OCI-LY3 (cell line): ENCODE results near the gene SUSD4.

ENCODE experiments used
- H2AFZ ChIP-seq: fragments of 200-600, 300-600 bp; shearing (Covaris generic); 2 replicates; pipeline ENCODE4 v1.6.0; 2014; ENCODE audit warnings: antibody characterized with exemption, low read depth, low read length
- H3K27ac ChIP-seq: fragments of 200-600, 300-600 bp; sonication (generic); 2 replicates; pipeline ENCODE4 v1.5.1; 2014; ENCODE audit warnings: mild to moderate bottlenecking, low read length, moderate library complexity, mixed read lengths
- H3K27me3 ChIP-seq: fragments of 200-600, 300-600 bp; sonication (generic); 2 replicates; pipeline ENCODE4 v1.6.1; 2014; ENCODE audit warnings: low read depth, low read length, mixed read lengths
- H3K36me3 ChIP-seq: fragments of 200-600, 300-600 bp; sonication (generic); replicated peaks from 2 replicates; pipeline ENCODE3; 2014; ENCODE audit warnings: low read depth, low read length, mixed read lengths
- H3K4me1 ChIP-seq: fragments of 300-600, 200-600 bp; sonication (generic); 2 replicates; pipeline ENCODE4 v1.6.1; 2014; ENCODE audit warnings: low read length, mixed read lengths
- H3K4me2 ChIP-seq: fragments of 200-600, 300-600 bp; sonication (generic); 2 replicates; pipeline ENCODE4 v1.6.1; 2014; ENCODE audit warnings: low read length, mixed read lengths
- H3K4me3 ChIP-seq: fragments of 300-600, 200-600 bp; sonication (generic); 2 replicates; pipeline ENCODE4 v1.5.1; 2014; ENCODE audit warnings: antibody characterized with exemption, mild to moderate bottlenecking, low read length, moderate library complexity
- H3K79me2 ChIP-seq: fragments of 300-600, 200-600 bp; shearing (Covaris generic); 2 replicates; pipeline ENCODE4 v1.6.1; 2014; ENCODE audit warnings: mild to moderate bottlenecking, low read length, mixed read lengths
- H3K9ac ChIP-seq: fragments of 300-600, 200-600 bp; shearing (Covaris generic); 2 replicates; pipeline ENCODE4 v1.6.0; 2014; ENCODE audit warnings: mild to moderate bottlenecking, low read length, moderate library complexity
- H3K9me3 ChIP-seq: fragments of 200-600, 300-600 bp; shearing (Covaris generic); 2 replicates; pipeline ENCODE4 v1.6.1; 2014; ENCODE audit warnings: low read length, mixed read lengths; ENCODE audit not compliant: insufficient read depth
- H4K20me1 ChIP-seq: fragments of 200-600, 300-600 bp; sonication (generic); 2 replicates; pipeline ENCODE4 v1.6.1; 2016; ENCODE audit warnings: low read length, mixed read lengths; ENCODE audit not compliant: insufficient read depth
- EZH2phosphoT487 ChIP-seq: fragments of 200-600 bp; shearing (Covaris generic); IDR thresholded peaks from 2 replicates; pipeline ENCODE4 v1.6.1; 2018; ENCODE audit warnings: antibody characterized with exemption, mixed run types, low read depth
- TF ChIP-seq, protein P1 (sequence below): fragments of 200-600, 300-600 bp; sonication (generic); IDR thresholded peaks from 2 replicates; pipeline ENCODE4 v1.5.1; 2014; ENCODE audit warnings: antibody characterized with exemption, low read length, low read depth

The SUSD4 gene

DNA sequence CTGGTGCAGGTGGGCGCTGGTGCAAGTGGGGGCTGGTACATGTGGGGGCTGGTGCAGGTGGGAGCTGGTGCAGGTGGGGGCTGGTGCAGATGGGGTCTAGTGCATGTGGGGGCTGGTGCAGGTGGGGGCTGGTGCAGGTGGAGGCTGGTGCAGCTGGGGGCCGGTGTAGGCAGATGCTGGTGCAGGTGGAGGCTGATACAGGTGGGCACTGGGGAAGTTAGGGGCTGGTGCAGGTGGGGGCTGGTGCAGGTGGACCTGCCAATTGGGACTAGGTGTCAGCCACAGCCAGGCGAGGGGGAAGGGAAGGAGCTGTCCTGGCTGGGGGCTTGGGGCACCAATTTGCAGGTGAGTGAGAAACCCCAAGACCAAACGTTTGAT is 174.5 kb downstream of the SUSD4 start:
- H3K36me3 ChIP-seq = no peaks in the 10 kb centered on the region
- H4K20me1 ChIP-seq = no peaks in the 10 kb centered on the region
- H2AFZ ChIP-seq = no peak overlapping the region
- no peak overlapping the region for H3K4me2 ChIP-seq
- peaks cover 35% of the 10 kb centered on the region for H3K27me3 ChIP-seq
- H3K79me2 ChIP-seq = no peaks in the 10 kb centered on the region
- H3K4me3 ChIP-seq = no peak overlapping the region
- no peak overlapping the region for H3K9ac ChIP-seq
- H3K9me3 ChIP-seq = no peaks in the 10 kb centered on the region
- 0 out of 2 replicates have a peak, but pooled peaks cover 3% of the 10 kb centered on the region for H3K4me1 ChIP-seq
- TF ChIP-seq, protein P1, sequence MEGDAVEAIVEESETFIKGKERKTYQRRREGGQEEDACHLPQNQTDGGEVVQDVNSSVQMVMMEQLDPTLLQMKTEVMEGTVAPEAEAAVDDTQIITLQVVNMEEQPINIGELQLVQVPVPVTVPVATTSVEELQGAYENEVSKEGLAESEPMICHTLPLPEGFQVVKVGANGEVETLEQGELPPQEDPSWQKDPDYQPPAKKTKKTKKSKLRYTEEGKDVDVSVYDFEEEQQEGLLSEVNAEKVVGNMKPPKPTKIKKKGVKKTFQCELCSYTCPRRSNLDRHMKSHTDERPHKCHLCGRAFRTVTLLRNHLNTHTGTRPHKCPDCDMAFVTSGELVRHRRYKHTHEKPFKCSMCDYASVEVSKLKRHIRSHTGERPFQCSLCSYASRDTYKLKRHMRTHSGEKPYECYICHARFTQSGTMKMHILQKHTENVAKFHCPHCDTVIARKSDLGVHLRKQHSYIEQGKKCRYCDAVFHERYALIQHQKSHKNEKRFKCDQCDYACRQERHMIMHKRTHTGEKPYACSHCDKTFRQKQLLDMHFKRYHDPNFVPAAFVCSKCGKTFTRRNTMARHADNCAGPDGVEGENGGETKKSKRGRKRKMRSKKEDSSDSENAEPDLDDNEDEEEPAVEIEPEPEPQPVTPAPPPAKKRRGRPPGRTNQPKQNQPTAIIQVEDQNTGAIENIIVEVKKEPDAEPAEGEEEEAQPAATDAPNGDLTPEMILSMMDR = no peak
- TF ChIP-seq EZH2phosphoT487 = no peak
- no peak overlapping the region for H3K27ac ChIP-seq

DNA sequence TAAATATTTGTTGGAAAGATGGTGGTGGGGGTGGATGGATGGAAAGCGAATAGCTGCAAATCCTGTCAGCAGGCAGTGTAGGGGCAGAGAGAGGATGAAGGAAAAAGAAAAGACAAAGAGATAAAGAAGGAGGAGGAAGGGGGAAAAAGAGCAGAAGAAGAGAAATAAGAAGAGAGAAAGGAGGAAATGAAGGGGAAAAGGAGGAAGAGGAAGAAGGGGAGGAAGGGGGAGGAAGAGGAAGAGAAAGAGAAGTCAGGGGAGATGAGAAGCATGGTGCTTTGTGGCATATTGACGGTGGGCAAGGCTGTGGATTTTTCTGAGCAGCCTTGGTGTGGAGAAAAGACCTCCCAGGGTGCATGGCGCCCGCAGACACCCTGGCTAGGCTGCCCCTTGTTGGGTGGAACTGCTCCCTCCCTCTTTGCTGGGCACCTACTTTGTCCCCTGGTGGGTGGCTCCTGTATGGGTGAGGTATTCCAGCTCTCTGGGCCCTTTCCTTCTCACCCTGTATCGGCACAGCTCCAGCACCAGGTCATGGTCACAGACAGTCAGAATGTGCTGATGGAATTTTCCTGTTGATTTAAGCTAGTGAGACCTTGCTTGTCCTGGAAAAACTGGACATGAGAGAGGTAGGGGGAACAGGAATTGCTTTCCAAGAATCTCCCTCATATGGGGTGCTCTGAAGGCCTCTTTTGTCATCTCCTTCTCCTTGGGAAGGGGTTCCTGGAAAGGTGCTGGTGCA is 175.2 kb downstream of the SUSD4 start:
- peaks cover 31% of the 10 kb centered on the region for H3K27me3 ChIP-seq
- TF ChIP-seq, protein P1 = no peak
- TF ChIP-seq EZH2phosphoT487 = no peak
- no peak overlapping the region for H3K4me3 ChIP-seq
- no peak overlapping the region for H3K9ac ChIP-seq
- no peaks in the 10 kb centered on the region for H4K20me1 ChIP-seq
- no peaks in the 10 kb centered on the region for H3K79me2 ChIP-seq
- H3K4me1 ChIP-seq = 0 out of 2 replicates have a peak, but pooled peaks cover 3% of the 10 kb centered on the region
- H3K4me2 ChIP-seq = no peak overlapping the region
- H3K9me3 ChIP-seq = no peaks in the 10 kb centered on the region
- H2AFZ ChIP-seq = no peak overlapping the region
- H3K27ac ChIP-seq = no peak overlapping the region
- H3K36me3 ChIP-seq = no peaks in the 10 kb centered on the region

GRCh38 chr1:223186800-223187199 is 177.2 kb downstream of the SUSD4 start:
- no peak overlapping the region for H3K4me3 ChIP-seq

GRCh38 chr1:223183268-223183862 is 180.6 kb downstream of the SUSD4 start:
- H3K4me3 ChIP-seq = no peak overlapping the region
- no peak overlapping the region for H2AFZ ChIP-seq
- no peak overlapping the region for H3K27ac ChIP-seq
- no peak overlapping the region for H3K4me2 ChIP-seq
- H3K79me2 ChIP-seq = no peaks in the 10 kb centered on the region
- no peak for TF ChIP-seq EZH2phosphoT487
- TF ChIP-seq, protein P1 = no peak
- peaks cover 72% of the 10 kb centered on the region for H3K27me3 ChIP-seq
- no peaks in the 10 kb centered on the region for H3K36me3 ChIP-seq
- no peaks in the 10 kb centered on the region for H3K4me1 ChIP-seq
- H3K9me3 ChIP-seq = no peaks in the 10 kb centered on the region
- no peak overlapping the region for H3K9ac ChIP-seq
- H4K20me1 ChIP-seq = no peaks in the 10 kb centered on the region

More at GRCh38 chr1:223186800-223187199, 177.2 kb downstream of the SUSD4 start:
- H2AFZ ChIP-seq = no peak overlapping the region
- 0 out of 2 replicates have a peak, but pooled peaks cover 3% of the 10 kb centered on the region for H3K4me1 ChIP-seq
- H3K9ac ChIP-seq = no peak overlapping the region
- H3K36me3 ChIP-seq = no peaks in the 10 kb centered on the region
- H4K20me1 ChIP-seq = no peaks in the 10 kb centered on the region
- TF ChIP-seq, protein P1 = no peak
- TF ChIP-seq EZH2phosphoT487 = no peak
- no peak overlapping the region for H3K27ac ChIP-seq
- H3K4me2 ChIP-seq = no peak overlapping the region
- peaks cover 45% of the 10 kb centered on the region for H3K27me3 ChIP-seq
- no peaks in the 10 kb centered on the region for H3K79me2 ChIP-seq
- H3K9me3 ChIP-seq = no peaks in the 10 kb centered on the region
